Prostate gland (tissue), 2 donors: ENCODE measurements around the gene NIPAL3. TPM values are rescaled to one million over a fixed set of nuclear protein-coding genes. Genes with fewer than 3 reads are reported as not detected.

Experiments
- DNase-seq: peaks from one replicate; pipeline ENCODE4 v3.0.0-alpha.2; 2019; ENCODE audit warnings: low spot score
- H3K27ac ChIP-seq, 2 donors: fragments of 200-600 bp; sonication (generic); 2 replicates each; pipeline ENCODE4 v1.5.1; 2017 to 2019
- H3K27me3 ChIP-seq: fragments of 200-600 bp; sonication (generic); replicated peaks from 2 replicates; pipeline ENCODE4 v1.5.1; 2019; ENCODE audit not compliant: insufficient read depth
- H3K36me3 ChIP-seq, 2 donors: fragments of 200-600 bp; sonication (generic); 1 replicate in 1 of 2; 2 replicates in 1 of 2; pipeline versions ENCODE4 v1.5.1 to v1.8.1; 2017 to 2019
- H3K4me1 ChIP-seq: fragments of 200-600 bp; sonication (generic); replicated peaks from 2 replicates; pipeline ENCODE4 v1.5.1; 2019
- H3K4me3 ChIP-seq, 2 donors: fragments of 200-600 bp; sonication (generic); 2 replicates each; pipeline ENCODE4 v1.5.1; 2017 to 2019
- H3K9me3 ChIP-seq: fragments of 200-600 bp; sonication (generic); 2 replicates; pipeline ENCODE4 v1.5.1; 2017
- POLR2A ChIP-seq: fragments of 450-650 bp; IDR thresholded peaks from one replicate; pipeline ENCODE4 v1.6.1; 2016; ENCODE audit warnings: antibody characterized with exemption, mild to moderate bottlenecking
- POLR2AphosphoS5 ChIP-seq: sonication (generic); formaldehyde crosslinking; IDR thresholded peaks from one replicate; pipeline ENCODE4 v1.6.1; 2017; ENCODE audit warnings: antibody characterized with exemption
- WGBS: methylation state at CpG from one replicate; pipeline ENCODE4 v1.1.5; 2018; 5-methylcytosine and 5-hydroxymethylcytosine counted together
- intact Hi-C: fragments of 100-400 bp; cut with DNase I; formaldehyde crosslinking; loops from one replicate; pipeline ENCODE4 v1.14.2; 2022
- total RNA-seq, 2 donors: library from RNA; depleted of rRNA; stranded (reverse); fragments of >200 nt; gene quantifications; one replicate each; pipeline ENCODE4 v1.1.0, GENCODE V29; 2016
- TF ChIP-seq, protein P1 (sequence below), 4 experiments: fragments of 200-600 bp in 2 of 4; fragments of 450-650 bp in 2 of 4; sonication (generic) in 2 of 4; IDR thresholded peaks; 1 replicate in 3 of 4; 2 replicates in 1 of 4; pipeline ENCODE4 v1.5.1; 2016 to 2019; ENCODE audit warnings: antibody characterized with exemption in 4 of 4, mild to moderate bottlenecking in 2 of 4, moderate library complexity in 2 of 4

Gene NIPAL3
- total RNA-seq, 2 donors from 2014 or later = 125 to 350 TPM

DNA sequence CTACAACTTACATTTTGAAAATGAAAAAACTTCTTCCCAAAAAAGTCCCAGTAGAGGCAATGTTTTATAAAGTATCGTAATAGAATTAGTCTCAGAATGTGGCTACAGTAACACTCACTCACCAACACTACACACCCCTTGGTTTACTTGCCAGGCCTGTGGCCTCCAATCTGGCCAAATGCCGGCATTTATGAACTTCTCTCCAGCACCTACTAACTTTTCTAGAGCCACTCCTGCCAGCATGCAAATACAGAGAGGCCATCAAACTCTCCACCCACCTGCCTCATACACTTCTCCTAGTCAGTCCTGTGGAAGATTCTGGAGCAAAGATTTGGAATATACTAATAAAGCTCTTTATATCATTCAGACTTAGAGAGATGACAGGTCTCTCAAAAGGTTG, 34.3 kb upstream of the NIPAL3 start:
- no peak overlapping the region for H3K27ac ChIP-seq
- DNase-seq = no peak
- H3K4me3 ChIP-seq = no peak overlapping the region
- WGBS = 54% methylated on average over 2 of the region's 2 CpGs
- intact Hi-C loops = loop anchor here (10.0 kb wide), 1 partner anchor 306 kb away; no protein-coding TSS in a partner anchor
- H3K9me3 ChIP-seq = no peaks in the 10 kb centered on the region
- no peaks in the 10 kb centered on the region for H3K36me3 ChIP-seq
- H3K4me1 ChIP-seq = no peaks in the 10 kb centered on the region
- TF ChIP-seq POLR2A (no peak), POLR2AphosphoS5 (no peak)
- TF ChIP-seq, protein P1, sequence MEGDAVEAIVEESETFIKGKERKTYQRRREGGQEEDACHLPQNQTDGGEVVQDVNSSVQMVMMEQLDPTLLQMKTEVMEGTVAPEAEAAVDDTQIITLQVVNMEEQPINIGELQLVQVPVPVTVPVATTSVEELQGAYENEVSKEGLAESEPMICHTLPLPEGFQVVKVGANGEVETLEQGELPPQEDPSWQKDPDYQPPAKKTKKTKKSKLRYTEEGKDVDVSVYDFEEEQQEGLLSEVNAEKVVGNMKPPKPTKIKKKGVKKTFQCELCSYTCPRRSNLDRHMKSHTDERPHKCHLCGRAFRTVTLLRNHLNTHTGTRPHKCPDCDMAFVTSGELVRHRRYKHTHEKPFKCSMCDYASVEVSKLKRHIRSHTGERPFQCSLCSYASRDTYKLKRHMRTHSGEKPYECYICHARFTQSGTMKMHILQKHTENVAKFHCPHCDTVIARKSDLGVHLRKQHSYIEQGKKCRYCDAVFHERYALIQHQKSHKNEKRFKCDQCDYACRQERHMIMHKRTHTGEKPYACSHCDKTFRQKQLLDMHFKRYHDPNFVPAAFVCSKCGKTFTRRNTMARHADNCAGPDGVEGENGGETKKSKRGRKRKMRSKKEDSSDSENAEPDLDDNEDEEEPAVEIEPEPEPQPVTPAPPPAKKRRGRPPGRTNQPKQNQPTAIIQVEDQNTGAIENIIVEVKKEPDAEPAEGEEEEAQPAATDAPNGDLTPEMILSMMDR (IDR thresholded peaks at IDR 0.05) = no peak
- H3K27me3 ChIP-seq = no peaks in the 10 kb centered on the region

DNA sequence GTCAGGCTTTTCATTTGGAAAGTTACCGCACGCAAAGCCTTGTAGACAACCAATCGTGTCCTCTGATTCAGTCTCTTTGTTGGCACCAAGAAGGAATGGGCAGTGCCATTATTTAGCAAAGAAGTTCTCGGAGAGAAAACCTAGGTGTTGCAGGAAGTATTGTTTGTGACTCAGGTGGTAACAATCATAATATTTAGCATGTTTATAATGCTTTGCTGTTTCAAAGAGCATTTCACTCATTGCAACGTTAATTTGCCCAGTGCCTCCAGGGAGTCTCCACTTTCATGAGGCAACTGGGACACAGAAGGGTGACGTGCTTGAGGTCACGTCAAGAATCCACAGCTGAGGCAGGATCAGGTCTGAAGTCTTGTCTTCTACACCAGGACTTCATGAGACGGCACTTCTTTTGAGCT, 33.4 kb upstream of the NIPAL3 start:
- Histone ChIP-seq H3K36me3 (no peaks in the 10 kb centered on the region), H3K4me1 (no peaks in the 10 kb centered on the region), H3K9me3 (no peaks in the 10 kb centered on the region), H3K27ac (no peak overlapping the region), H3K27me3 (no peaks in the 10 kb centered on the region), H3K4me3 (no peak overlapping the region)
- intact Hi-C loops = loop anchor here (10.0 kb wide), 1 partner anchor 307 kb away; no protein-coding TSS in a partner anchor
- TF ChIP-seq POLR2A = no peak
- no peak for TF ChIP-seq POLR2AphosphoS5
- TF ChIP-seq, protein P1 (IDR thresholded peaks at IDR 0.05) = no peak
- 85% methylated on average over 8 of the region's 8 CpGs for WGBS
- no peak for DNase-seq

DNA sequence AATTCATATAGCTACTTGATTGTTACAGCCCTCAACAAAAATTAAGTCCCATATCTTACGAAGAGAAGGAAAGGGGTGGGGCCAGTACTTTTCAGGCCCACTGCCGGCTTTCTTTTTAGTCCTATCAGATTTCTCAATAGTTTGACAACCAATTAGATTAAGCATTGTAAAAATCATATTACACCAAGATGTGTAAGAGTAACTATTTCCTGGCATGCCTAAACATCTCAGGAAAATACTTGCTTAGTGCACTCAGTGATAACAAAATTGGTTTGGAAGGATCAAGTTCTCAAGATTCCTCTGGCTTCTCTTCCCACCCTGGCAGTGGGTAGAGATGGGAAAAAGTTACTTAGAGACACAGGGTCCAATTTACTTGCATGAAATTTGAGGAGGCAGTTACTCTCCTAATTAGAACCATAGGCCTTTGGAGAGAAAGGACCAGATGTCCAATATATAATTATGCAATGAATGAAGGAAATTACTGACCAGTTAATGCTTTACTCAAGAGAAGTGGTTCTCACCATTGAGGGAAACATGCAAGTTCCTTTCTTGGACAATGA, 32.1 kb upstream of the NIPAL3 start:
- Histone ChIP-seq H3K27me3 (no peaks in the 10 kb centered on the region), H3K36me3 (no peaks in the 10 kb centered on the region), H3K4me1 (no peaks in the 10 kb centered on the region), H3K4me3 (no peak overlapping the region), H3K27ac (no peak overlapping the region), H3K9me3 (no peaks in the 10 kb centered on the region)
- intact Hi-C loops = loop anchor here (10.0 kb wide), 1 partner anchor 309 kb away; no protein-coding TSS in a partner anchor
- WGBS = 82% methylated on average over 2 of the region's 2 CpGs
- DNase-seq = no peak
- TF ChIP-seq, protein P1 (IDR thresholded peaks at IDR 0.05) = no peak
- no peak for TF ChIP-seq POLR2A
- TF ChIP-seq POLR2AphosphoS5 = no peak

DNA sequence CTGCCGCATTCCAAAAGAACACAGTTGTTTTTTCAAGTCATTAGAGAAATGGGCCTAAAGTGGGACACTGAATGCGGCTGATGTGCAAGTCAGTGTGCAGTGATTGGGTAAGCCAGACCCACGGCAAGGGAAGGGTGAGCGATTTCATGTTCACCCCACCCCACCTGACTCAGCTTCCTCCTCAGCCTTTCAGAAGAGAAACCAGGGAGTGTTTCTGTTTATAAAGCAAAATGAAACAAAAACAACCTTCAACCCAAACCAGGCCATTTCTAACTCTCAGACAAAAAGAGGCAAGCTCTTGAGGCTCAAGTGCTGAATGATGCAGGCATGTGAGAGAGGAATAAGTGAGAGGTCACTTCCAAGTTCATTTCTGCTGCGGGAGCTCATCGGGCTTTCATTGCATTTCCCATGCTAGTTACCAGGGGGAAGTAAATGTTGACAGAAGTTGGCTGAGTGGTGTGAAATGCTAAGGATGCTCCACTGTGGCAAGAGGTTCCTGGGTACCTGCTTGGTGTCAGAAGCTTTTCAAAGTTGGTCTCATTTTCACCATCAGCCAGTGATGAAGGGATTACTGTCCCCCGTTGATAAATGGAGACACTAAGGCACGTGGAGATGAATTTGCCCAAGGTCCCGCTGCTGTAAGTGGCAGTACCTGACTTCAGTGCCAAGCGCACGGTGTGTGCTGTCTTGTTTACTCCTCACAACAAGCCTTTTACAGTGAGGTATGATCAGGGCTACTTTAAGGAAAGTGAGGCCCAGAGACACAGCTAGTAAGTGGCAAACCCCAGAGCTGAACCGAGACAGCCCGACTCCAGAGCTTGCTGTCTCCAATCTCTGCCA, 31.1 kb upstream of the NIPAL3 start:
- H3K27ac ChIP-seq = peak overlapping the region in 1 of 2 donors; percentile 51
- WGBS = 81% methylated on average over 13 of the region's 13 CpGs
- TF ChIP-seq POLR2AphosphoS5 = peak; percentile 79
- TF ChIP-seq, protein P1 (IDR thresholded peaks at IDR 0.05) = no peak
- TF ChIP-seq POLR2A = no peak
- intact Hi-C loops = loop anchor here (10.0 kb wide), 1 partner anchor 310 kb away; no protein-coding TSS in a partner anchor
- H3K9me3 ChIP-seq = no peaks in the 10 kb centered on the region
- no peak overlapping the region for H3K4me3 ChIP-seq
- H3K27me3 ChIP-seq = no peaks in the 10 kb centered on the region
- DNase-seq = peak; percentile 71
- peaks cover 2% of the 10 kb centered on the region for H3K4me1 ChIP-seq
- H3K36me3 ChIP-seq = no peaks in the 10 kb centered on the region
